Nephron progenitor cell (in vitro differentiated cells): Measurements from ENCODE around the gene LRP6.
A peak's percentile ranks its signal among the peaks of the same experiment; 100 is the strongest.

Experiments used
- DNase-seq: peaks from one replicate; pipeline ENCODE4 v3.0.0; 2021
- H3K27ac Mint-ChIP-seq: 2 replicates; pipeline ENCODE4 v1.8.0; 2021; ENCODE audit warnings: mild to moderate bottlenecking, moderate library complexity, mixed read lengths
- H3K27me3 Mint-ChIP-seq: 2 replicates; pipeline ENCODE4 v1.8.0; 2021; ENCODE audit warnings: mild to moderate bottlenecking, low read depth, mixed read lengths; ENCODE audit not compliant: poor library complexity
- H3K36me3 Mint-ChIP-seq: 2 replicates; pipeline ENCODE4 v1.8.0; 2021; ENCODE audit warnings: low read depth, mixed read lengths
- H3K4me1 Mint-ChIP-seq: 2 replicates; pipeline ENCODE4 v1.8.0; 2021; ENCODE audit warnings: mixed read lengths
- H3K4me3 Mint-ChIP-seq: 2 replicates; pipeline ENCODE4 v1.8.0; 2021; ENCODE audit warnings: mild to moderate bottlenecking, moderate library complexity, mixed read lengths
- H3K9me3 Mint-ChIP-seq: 2 replicates; pipeline ENCODE4 v1.8.0; 2021; ENCODE audit warnings: mild to moderate bottlenecking, moderate library complexity, mixed read lengths
- TF ChIP-seq, protein P1 (sequence below): fragments of 200-600 bp; sonication (generic); IDR thresholded peaks from 2 replicates; pipeline ENCODE4 v1.5.0; 2021; ENCODE audit warnings: antibody characterized with exemption

LRP6 gene

DNA sequence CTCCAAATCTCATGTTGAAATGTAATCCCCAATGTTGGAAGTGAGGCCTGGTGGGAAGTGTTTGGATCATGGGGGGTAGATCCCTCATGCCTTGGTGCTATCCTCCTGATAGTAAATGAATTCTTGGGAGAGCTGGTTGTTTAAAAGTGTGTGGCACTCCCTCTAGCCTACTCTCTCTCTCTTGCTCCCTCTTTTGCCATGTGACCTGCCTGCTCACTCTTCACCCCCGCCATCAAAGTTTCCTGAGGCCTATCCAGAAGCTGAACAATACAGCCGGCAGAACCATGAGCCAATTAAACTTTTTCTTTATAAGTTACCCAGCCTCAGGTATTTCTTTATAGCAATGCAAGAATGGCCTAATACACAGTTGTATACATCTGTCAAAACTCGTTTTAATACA, 133.6 kb downstream of the LRP6 start:
- no peak overlapping the region for H3K4me3 Mint-ChIP-seq
- H3K36me3 Mint-ChIP-seq = peaks cover 79% of the 10 kb centered on the region
- H3K27ac Mint-ChIP-seq = no peak overlapping the region
- H3K27me3 Mint-ChIP-seq = no peaks in the 10 kb centered on the region
- TF ChIP-seq, protein P1, sequence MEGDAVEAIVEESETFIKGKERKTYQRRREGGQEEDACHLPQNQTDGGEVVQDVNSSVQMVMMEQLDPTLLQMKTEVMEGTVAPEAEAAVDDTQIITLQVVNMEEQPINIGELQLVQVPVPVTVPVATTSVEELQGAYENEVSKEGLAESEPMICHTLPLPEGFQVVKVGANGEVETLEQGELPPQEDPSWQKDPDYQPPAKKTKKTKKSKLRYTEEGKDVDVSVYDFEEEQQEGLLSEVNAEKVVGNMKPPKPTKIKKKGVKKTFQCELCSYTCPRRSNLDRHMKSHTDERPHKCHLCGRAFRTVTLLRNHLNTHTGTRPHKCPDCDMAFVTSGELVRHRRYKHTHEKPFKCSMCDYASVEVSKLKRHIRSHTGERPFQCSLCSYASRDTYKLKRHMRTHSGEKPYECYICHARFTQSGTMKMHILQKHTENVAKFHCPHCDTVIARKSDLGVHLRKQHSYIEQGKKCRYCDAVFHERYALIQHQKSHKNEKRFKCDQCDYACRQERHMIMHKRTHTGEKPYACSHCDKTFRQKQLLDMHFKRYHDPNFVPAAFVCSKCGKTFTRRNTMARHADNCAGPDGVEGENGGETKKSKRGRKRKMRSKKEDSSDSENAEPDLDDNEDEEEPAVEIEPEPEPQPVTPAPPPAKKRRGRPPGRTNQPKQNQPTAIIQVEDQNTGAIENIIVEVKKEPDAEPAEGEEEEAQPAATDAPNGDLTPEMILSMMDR = no peak
- H3K9me3 Mint-ChIP-seq = no peaks in the 10 kb centered on the region
- DNase-seq = no peak
- no peaks in the 10 kb centered on the region for H3K4me1 Mint-ChIP-seq

- Mint-ChIP-seq H3K27ac (peak overlapping the region; percentile 47), H3K9me3 (no peaks in the 10 kb centered on the region), H3K4me1 (no peaks in the 10 kb centered on the region), H3K36me3 (peaks cover 89% of the 10 kb centered on the region), H3K27me3 (peaks cover 3% of the 10 kb centered on the region), H3K4me3 (no peak overlapping the region)
- DNase-seq = no peak
- TF ChIP-seq, protein P1 = no peak
Measured at GRCh38 chr12:12128670-12129069, 138.2 kb downstream of the LRP6 start.

GRCh38 chr12:12127304-12127703, 139.5 kb downstream of the LRP6 start:
- Mint-ChIP-seq H3K4me3 (no peak overlapping the region), H3K4me1 (no peaks in the 10 kb centered on the region), H3K27ac (no peak overlapping the region), H3K36me3 (peaks cover 88% of the 10 kb centered on the region), H3K9me3 (no peaks in the 10 kb centered on the region), H3K27me3 (peaks cover 3% of the 10 kb centered on the region)
- TF ChIP-seq, protein P1 = no peak
- DNase-seq = no peak

- TF ChIP-seq, protein P1 = no peak
- Mint-ChIP-seq H3K36me3 (peaks cover 81% of the 10 kb centered on the region), H3K27me3 (peaks cover 3% of the 10 kb centered on the region), H3K4me3 (no peak overlapping the region), H3K9me3 (no peaks in the 10 kb centered on the region), H3K4me1 (no peaks in the 10 kb centered on the region), H3K27ac (no peak overlapping the region)
- no peak for DNase-seq
Measured at GRCh38 chr12:12126551-12126950, 140.3 kb downstream of the LRP6 start.

GRCh38 chr12:12123036-12123604, 143.7 kb downstream of the LRP6 start:
- Mint-ChIP-seq H3K36me3 (peaks cover 70% of the 10 kb centered on the region), H3K27me3 (peaks cover 3% of the 10 kb centered on the region), H3K9me3 (no peaks in the 10 kb centered on the region), H3K4me3 (no peak overlapping the region), H3K27ac (no peak overlapping the region), H3K4me1 (no peaks in the 10 kb centered on the region)
- DNase-seq = no peak
- TF ChIP-seq, protein P1 = no peak

DNA sequence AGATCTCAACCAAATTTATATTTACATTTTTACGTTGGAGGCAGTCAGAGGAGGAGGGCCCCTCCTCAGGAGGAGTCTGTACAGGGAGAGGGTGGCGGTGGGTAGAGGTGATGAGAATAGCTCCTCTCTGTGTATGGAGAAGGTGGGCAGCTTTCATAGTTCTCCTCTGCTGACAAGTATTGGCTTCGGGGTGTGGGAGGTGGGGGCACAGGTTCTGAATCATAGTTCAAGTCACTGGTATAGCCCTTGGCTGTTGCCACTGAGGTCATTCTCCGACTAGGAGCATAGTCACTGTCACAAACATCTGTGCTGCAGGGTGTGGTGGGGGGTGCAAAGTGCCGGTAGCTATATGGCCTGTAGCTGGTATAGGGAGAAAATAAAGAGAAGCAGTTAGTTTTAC, 145.8 kb downstream of the LRP6 start:
- peaks cover 52% of the 10 kb centered on the region for H3K36me3 Mint-ChIP-seq
- H3K4me1 Mint-ChIP-seq = no peaks in the 10 kb centered on the region
- DNase-seq = no peak
- H3K4me3 Mint-ChIP-seq = no peak overlapping the region
- H3K9me3 Mint-ChIP-seq = no peaks in the 10 kb centered on the region
- H3K27me3 Mint-ChIP-seq = peaks cover 3% of the 10 kb centered on the region
- TF ChIP-seq, protein P1 = no peak
- peak overlapping the region; percentile 36 for H3K27ac Mint-ChIP-seq
